GM21717 (cell line): Measurements from ENCODE around the gene EPB41L4B.

Experiments
- ATAC-seq: cut with Tn5 transposase; IDR thresholded peaks from one replicate; pipeline ENCODE4 v1.9.1; 2021; ENCODE audit warnings: mild to moderate bottlenecking, moderate library complexity; ENCODE audit not compliant: unreplicated experiment

Gene EPB41L4B

GRCh38 chr9:109270971-109271925 lies 49.6 kb downstream of the EPB41L4B start:
- ATAC-seq, result no peak

- ATAC-seq, result no peak
Observed at GRCh38 chr9:109270441-109270840, 50.4 kb downstream of the EPB41L4B start.

- ATAC-seq, result no peak
Observed at GRCh38 chr9:109269839-109270238, 51.0 kb downstream of the EPB41L4B start.

GRCh38 chr9:109269081-109269480 lies 51.8 kb downstream of the EPB41L4B start:
- no peak for ATAC-seq

- ATAC-seq, result no peak
Observed at GRCh38 chr9:109267555-109267954, 53.3 kb downstream of the EPB41L4B start.

- no peak for ATAC-seq
Observed at GRCh38 chr9:109264877-109265587, 55.8 kb downstream of the EPB41L4B start.

GRCh38 chr9:109263358-109263757 lies 57.5 kb downstream of the EPB41L4B start:
- no peak for ATAC-seq

GRCh38 chr9:109258481-109259302 lies 62.2 kb downstream of the EPB41L4B start:
- ATAC-seq, result no peak

- no peak for ATAC-seq
Observed at GRCh38 chr9:109256336-109256735, 64.5 kb downstream of the EPB41L4B start.

GRCh38 chr9:109255394-109255793 lies 65.5 kb downstream of the EPB41L4B start:
- ATAC-seq, result no peak

GRCh38 chr9:109254317-109254716 lies 66.5 kb downstream of the EPB41L4B start:
- ATAC-seq, result no peak

GRCh38 chr9:109253637-109254284 lies 67.1 kb downstream of the EPB41L4B start:
- no peak for ATAC-seq

- no peak for ATAC-seq
Observed at GRCh38 chr9:109253241-109253636, 67.6 kb downstream of the EPB41L4B start.

GRCh38 chr9:109252291-109252690 lies 68.6 kb downstream of the EPB41L4B start:
- no peak for ATAC-seq

- ATAC-seq, result no peak
Observed at GRCh38 chr9:109251776-109252106, 69.1 kb downstream of the EPB41L4B start.

GRCh38 chr9:109251080-109251775 lies 69.6 kb downstream of the EPB41L4B start:
- ATAC-seq, result no peak

- ATAC-seq, result no peak
Observed at GRCh38 chr9:109250771-109251079, 70.1 kb downstream of the EPB41L4B start.

GRCh38 chr9:109250311-109250741 lies 70.5 kb downstream of the EPB41L4B start:
- no peak for ATAC-seq

GRCh38 chr9:109249615-109250014 lies 71.2 kb downstream of the EPB41L4B start:
- ATAC-seq, result no peak

- no peak for ATAC-seq
Observed at GRCh38 chr9:109248133-109248581, 72.7 kb downstream of the EPB41L4B start.
